NCI-H2171 treated with DMSO at 0.1 percent for 48 hours (cell line): Measurements from ENCODE around the gene DYNLT2B.
"Not testable (repeated sequence)": the region's sequence is repeated elsewhere in the genome, so short reads cannot be mapped to it uniquely, and the experiment has no call there.

Experiments
- DNase-seq: peaks from one replicate; lab custom pipeline; 2025; lab: John Stamatoyannopoulos, UW

Gene DYNLT2B

DNA sequence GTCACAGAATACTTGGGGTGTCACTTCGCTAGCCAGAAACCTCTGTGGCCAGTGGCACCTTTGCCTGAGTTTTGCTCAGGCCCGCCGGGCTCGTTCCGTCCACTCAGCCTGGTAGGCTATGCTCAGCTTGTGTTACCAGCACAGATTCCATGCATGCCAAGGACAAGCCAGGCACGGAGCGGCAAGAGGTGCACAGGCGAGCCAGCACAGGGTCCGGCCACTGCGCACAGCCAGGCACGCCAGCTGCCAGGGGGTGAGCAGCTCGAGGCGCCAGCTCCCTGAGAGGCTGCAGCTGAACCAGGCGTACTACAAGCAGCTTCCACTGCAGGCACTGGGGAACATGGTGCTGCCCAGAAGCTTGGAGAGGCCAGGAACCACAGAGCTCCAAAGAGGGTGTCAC lies 45.2 kb downstream of the DYNLT2B start:
- DNase-seq = no peak

DNA sequence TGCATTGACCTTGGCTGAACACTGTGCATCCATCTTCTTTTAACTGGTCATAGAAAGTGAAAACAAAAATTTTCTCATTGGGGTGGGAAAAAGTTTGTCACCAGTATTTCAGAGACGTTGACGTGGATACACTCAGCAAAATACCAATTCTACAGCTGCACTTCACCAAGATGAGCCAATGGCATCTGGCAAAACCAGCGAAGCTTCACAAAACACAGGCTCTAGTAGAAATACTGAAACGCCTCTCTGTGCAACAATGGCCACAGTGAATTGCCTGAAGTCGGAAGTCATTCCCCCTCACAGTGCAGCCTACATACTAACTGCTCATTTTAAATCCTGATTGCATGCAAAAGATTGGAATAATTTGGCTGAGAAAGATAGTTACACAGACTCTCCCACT lies 47.5 kb downstream of the DYNLT2B start:
- DNase-seq = no peak

DNA sequence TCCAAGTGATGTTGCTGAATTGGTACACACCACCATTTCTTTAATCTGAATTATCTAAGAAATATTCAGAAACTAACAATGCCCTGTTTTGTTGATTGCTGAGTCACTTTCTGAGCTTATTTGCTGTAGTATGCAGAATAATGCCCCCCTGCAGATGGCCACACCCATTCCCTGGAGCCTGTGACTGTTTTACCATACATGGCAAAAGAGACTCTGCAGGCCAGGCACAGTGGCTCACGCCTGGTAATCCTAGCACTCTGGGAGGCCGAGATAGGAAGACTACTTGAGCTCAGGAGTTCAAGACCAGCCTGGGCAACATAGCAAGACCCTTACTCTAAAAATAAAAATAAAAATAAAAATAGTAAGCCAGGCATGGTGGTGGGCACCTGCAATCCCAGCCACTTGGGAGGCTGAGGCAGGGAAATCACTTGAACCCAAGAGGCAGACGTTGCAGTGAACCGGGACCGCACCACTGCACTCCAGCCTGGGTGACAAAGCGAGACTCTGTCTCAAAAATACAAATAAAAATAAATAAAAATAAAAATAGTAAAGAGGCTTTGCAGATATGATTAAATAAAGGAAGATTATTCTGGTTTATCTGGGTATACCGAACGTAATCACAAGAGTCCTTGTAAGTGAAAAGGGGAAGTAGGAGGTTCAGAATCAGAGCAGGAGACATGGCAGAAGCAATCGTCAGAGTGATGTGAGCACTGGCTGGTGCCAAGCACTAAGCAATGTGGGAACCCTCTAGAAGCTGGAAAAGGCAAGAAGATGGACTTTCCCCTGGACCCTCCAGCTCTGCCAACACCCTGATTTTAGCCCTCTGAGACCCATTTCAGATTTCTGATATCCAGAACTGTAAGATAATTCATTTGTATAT lies 49.5 kb downstream of the DYNLT2B start:
- no peak for DNase-seq

- no peak for DNase-seq
Measured at GRCh38 chr3:196263819-196264218, 54.2 kb downstream of the DYNLT2B start.

GRCh38 chr3:196260784-196261183 lies 57.3 kb downstream of the DYNLT2B start:
- DNase-seq = no peak

GRCh38 chr3:196255776-196256175 lies 62.3 kb downstream of the DYNLT2B start:
- no peak for DNase-seq

GRCh38 chr3:196254376-196255283 lies 63.4 kb downstream of the DYNLT2B start:
- no peak for DNase-seq

- DNase-seq = no peak
Measured at GRCh38 chr3:196251918-196252317, 66.1 kb downstream of the DYNLT2B start.

DNA sequence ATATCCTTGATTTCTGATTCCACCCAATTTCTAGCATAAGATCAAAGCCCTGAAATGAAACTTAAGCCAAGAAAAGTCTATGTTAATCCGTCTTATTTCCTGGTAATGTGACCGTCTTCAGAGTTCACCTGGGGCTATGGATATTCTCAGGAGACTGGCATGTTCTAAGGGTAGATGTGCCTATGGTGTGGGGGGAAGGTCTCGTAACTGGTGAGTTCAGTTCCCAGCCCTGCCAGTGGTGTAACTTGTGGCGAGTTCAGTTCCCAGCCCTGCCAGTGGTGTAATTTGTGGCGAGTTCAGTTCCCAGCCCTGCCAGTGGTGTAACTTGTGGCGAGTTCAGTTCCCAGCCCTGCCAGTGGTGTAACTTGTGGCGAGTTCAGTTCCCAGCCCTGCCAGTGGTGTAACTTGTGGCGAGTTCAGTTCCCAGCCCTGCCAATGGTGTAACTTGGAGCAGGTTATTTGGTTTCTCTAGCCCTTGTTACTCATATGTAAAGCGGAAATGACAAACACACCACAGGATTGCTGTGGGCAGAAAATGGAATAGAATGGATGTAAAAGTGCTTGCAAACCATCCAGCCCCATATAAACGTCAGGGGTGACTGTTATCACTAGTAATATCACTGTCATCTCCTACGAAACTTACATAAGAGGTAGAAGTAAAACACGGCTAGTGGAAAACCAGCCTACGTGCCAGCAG lies 71.3 kb downstream of the DYNLT2B start:
- no peak for DNase-seq

- DNase-seq = not testable (repeated sequence)
Measured at GRCh38 chr3:196244166-196244565, 73.9 kb downstream of the DYNLT2B start.

- no peak for DNase-seq
Measured at GRCh38 chr3:196241704-196242103, 76.3 kb downstream of the DYNLT2B start.
